GM12878 (cell line): ENCODE measurements around the gene IQCH. TPM values are rescaled to one million over a fixed set of nuclear protein-coding genes. Genes with fewer than 3 reads are reported as not detected.

Experiments
- ATAC-seq: fragments of 200-7000 bp; cut with Tn5 transposase; 3 replicates; pipeline ENCODE4 v1.9.1; 2020; ENCODE audit warnings: mild to moderate bottlenecking, moderate library complexity
- BruUV-seq: library from RNA; stranded (reverse); fragments of 400-500 nt; replicated peaks from 2 replicates; lab custom pipeline; 2021; lab: Mats Ljungman, UMichigan
- CTCF ChIA-PET: fragments of 300-600 bp; sonication (Branson Sonifier 250); formaldehyde crosslinking; extraction: SDS; loops from one replicate; lab custom pipeline; 2021; ENCODE audit warnings: inconsistent platforms; lab: Yijun Ruan, JAX
- POLR2A ChIA-PET: fragments of 350-600 bp; formaldehyde crosslinking; extraction: SDS; loops from one replicate; lab custom pipeline; 2021; ENCODE audit warnings: inconsistent platforms; lab: Charles Lee
- RAD21 ChIA-PET: fragments of 300-600 bp; sonication (Branson Sonifier 250); formaldehyde crosslinking; loops from one replicate; lab custom pipeline; 2023; ENCODE audit warnings: antibody characterized with exemption; ENCODE audit not compliant: unreplicated experiment; lab: Charles Lee
- SMC1A ChIA-PET: fragments of 300-600 bp; sonication (Branson Sonifier 250); formaldehyde crosslinking; loops from one replicate; lab custom pipeline; 2023; ENCODE audit not compliant: unreplicated experiment, uncharacterized antibody; lab: Charles Lee
- DNase-seq: peaks from one replicate; pipeline ENCODE4 v3.0.0-alpha.2; 2011; ENCODE audit warnings: low read depth, low spot score
- FAIRE-seq: peaks from 3 replicates; lab custom pipeline; 2011; peaks lifted over from hg19 to GRCh38; lab: Jason Lieb, UNC
- H2AFZ ChIP-seq: 2 replicates; pipeline ENCODE4 v1.6.0; 2011; ENCODE audit warnings: low read depth, low read length, control low read depth; ENCODE audit not compliant: control insufficient read depth
- H3K27ac ChIP-seq: 2 replicates; pipeline ENCODE4 v1.5.1; 2011; ENCODE audit warnings: control low read depth; ENCODE audit not compliant: control insufficient read depth, insufficient read depth
- H3K27me3 ChIP-seq, 2 experiments: replicated peaks in 1 of 2; 2 replicates each; pipeline versions ENCODE4 v1.6.0 to v1.6.1; 2011; ENCODE audit warnings: low read length in 1 of 2; ENCODE audit not compliant: control insufficient read depth in 2 of 2, insufficient read depth in 2 of 2
- H3K36me3 ChIP-seq, 2 experiments: 2 replicates each; pipeline ENCODE4 v1.5.1; 2011; ENCODE audit warnings: low read length in 1 of 2; ENCODE audit not compliant: control insufficient read depth in 2 of 2, insufficient read depth in 2 of 2
- H3K4me1 ChIP-seq: 2 replicates; pipeline ENCODE4 v1.6.1; 2011; ENCODE audit warnings: mild to moderate bottlenecking, low read length, moderate library complexity, mixed read lengths; ENCODE audit not compliant: control insufficient read depth, insufficient read depth
- H3K4me2 ChIP-seq: 2 replicates; pipeline ENCODE4 v1.6.0; 2011; ENCODE audit warnings: control low read depth; ENCODE audit not compliant: control insufficient read depth, insufficient read depth
- H3K4me3 ChIP-seq: fragments of 200-600 bp; sonication (generic); 2 replicates; pipeline ENCODE4 v1.5.1; 2016
- H3K79me2 ChIP-seq: 2 replicates; pipeline ENCODE4 v1.6.0; 2011; ENCODE audit warnings: low read length; ENCODE audit not compliant: control insufficient read depth, insufficient read depth
- H3K9ac ChIP-seq: 2 replicates; pipeline ENCODE4 v1.8.0; 2011; ENCODE audit warnings: low read length, control low read depth, mixed read lengths; ENCODE audit not compliant: control insufficient read depth, insufficient read depth
- H3K9me3 ChIP-seq: replicated peaks from 3 replicates; pipeline ENCODE4 v1.5.1; 2011; ENCODE audit warnings: mild to moderate bottlenecking, low read length; ENCODE audit not compliant: control insufficient read depth, insufficient read depth
- H4K20me1 ChIP-seq: 2 replicates; pipeline ENCODE4 v1.6.0; 2011; ENCODE audit not compliant: control insufficient read depth, insufficient read depth
- ATF7 ChIP-seq: fragments of 450-650 bp; IDR thresholded peaks from 2 replicates; pipeline ENCODE4 v1.6.1; 2016; ENCODE audit warnings: low read depth, mild to moderate bottlenecking
- BHLHE40 ChIP-seq, 2 experiments: fragments of 450-650 bp in 1 of 2; IDR thresholded peaks; 2 replicates each; pipeline ENCODE4 v1.6.1; 2011 to 2017; ENCODE audit warnings: low read depth in 2 of 2, borderline replicate concordance in 1 of 2, improper control_type of control experiment in 1 of 2, low read length in 1 of 2, mild to moderate bottlenecking in 1 of 2
- CBX5 ChIP-seq: sonication (generic); IDR thresholded peaks from 2 replicates; pipeline ENCODE4 v1.6.1; 2016; ENCODE audit warnings: low read depth, moderate library complexity, mild to moderate bottlenecking, inconsistent platforms
- CTCF ChIP-seq, 3 experiments: IDR thresholded peaks in 2 of 3; conservative IDR thresholded peaks in 1 of 3; 2 replicates each; pipeline ENCODE4 v1.5.1; 2011; ENCODE audit warnings: low read depth in 3 of 3, low read length in 3 of 3, mild to moderate bottlenecking in 3 of 3, control low read depth in 2 of 3, moderate library complexity in 2 of 3, inconsistent platforms in 1 of 3, mixed read lengths in 1 of 3; ENCODE audit not compliant: control insufficient read depth in 2 of 3, insufficient read depth in 1 of 3; ENCODE audit errors: extremely low read depth in 1 of 3
- HDAC2 ChIP-seq: fragments of 200-600 bp; sonication (generic); IDR thresholded peaks from 2 replicates; pipeline ENCODE4 v1.6.1; 2017
- IKZF2 ChIP-seq, 2 experiments: fragments of 450-650 bp; IDR thresholded peaks; 2 replicates each; pipeline ENCODE4 v1.6.1; 2017; ENCODE audit warnings: mild to moderate bottlenecking in 2 of 2, moderate library complexity in 2 of 2
- MXI1 ChIP-seq: fragments of 150-350 bp; IDR thresholded peaks from 2 replicates; pipeline ENCODE4 v1.6.1; 2011; ENCODE audit warnings: low read depth, mild to moderate bottlenecking, inconsistent platforms, low read length, improper control_type of control experiment
- NBN ChIP-seq: fragments of 450-650 bp; IDR thresholded peaks from 2 replicates; pipeline ENCODE4 v1.6.1; 2016
- NRF1 ChIP-seq: conservative IDR thresholded peaks from 2 replicates; pipeline ENCODE4 v1.6.1; 2011; ENCODE audit warnings: mild to moderate bottlenecking, low read depth, low read length, improper control_type of control experiment
- PML ChIP-seq: IDR thresholded peaks from 2 replicates; pipeline ENCODE4 v1.6.1; 2012; ENCODE audit warnings: low read length, inconsistent platforms
- POLR2AphosphoS5 ChIP-seq: IDR thresholded peaks from 2 replicates; pipeline ENCODE4 v1.6.1; 2011; ENCODE audit warnings: mild to moderate bottlenecking, low read length, inconsistent platforms
- RAD51 ChIP-seq: fragments of 450-650 bp; IDR thresholded peaks from 2 replicates; pipeline ENCODE4 v1.6.1; 2016; ENCODE audit warnings: moderate library complexity, mild to moderate bottlenecking, inconsistent platforms
- SMAD5 ChIP-seq: IDR thresholded peaks from 2 replicates; pipeline ENCODE4 v1.6.1; 2016; ENCODE audit warnings: antibody characterized with exemption, low read depth
- SMARCA5 ChIP-seq: fragments of 450-650 bp; IDR thresholded peaks from 2 replicates; pipeline ENCODE4 v1.6.1; 2017; ENCODE audit warnings: mild to moderate bottlenecking
- SPI1 ChIP-seq: IDR thresholded peaks from 2 replicates; pipeline ENCODE4 v1.6.1; 2011; ENCODE audit warnings: low read depth, mild to moderate bottlenecking, low read length, moderate library complexity, borderline replicate concordance; ENCODE audit not compliant: insufficient read depth
- SREBF2 ChIP-seq: IDR thresholded peaks from 2 replicates; pipeline ENCODE4 v1.6.1; 2012; ENCODE audit warnings: mild to moderate bottlenecking, low read length
- STAT1 ChIP-seq: fragments of 450-650 bp; conservative IDR thresholded peaks from 2 replicates; pipeline ENCODE4 v1.6.1; 2014; ENCODE audit warnings: antibody characterized with exemption, mild to moderate bottlenecking
- SUZ12 ChIP-seq: fragments of 200-600 bp; sonication (generic); IDR thresholded peaks from one replicate; pipeline ENCODE4 v1.6.1; 2018; ENCODE audit warnings: antibody characterized with exemption, mild to moderate bottlenecking; ENCODE audit not compliant: unreplicated experiment
- WGBS: methylation state at CpG from one replicate; pipeline ENCODE4 v1.1.6; 2016; ENCODE audit warnings: low lambda C conversion rate; ENCODE audit not compliant: insufficient replicate concordance, insufficient coverage; ENCODE audit errors: missing lambda C conversion rate; 5-methylcytosine and 5-hydroxymethylcytosine counted together
- in situ Hi-C: fragments of 300-500 bp; cut with MboI; formaldehyde crosslinking; loops from 9 replicates; pipeline ENCODE4 v1.14.3; 2018; ENCODE audit warnings: mixed read lengths
- intact Hi-C: fragments of 100-400 bp; cut with micrococcal nuclease; formaldehyde crosslinking; loops from one replicate; pipeline ENCODE4 v1.14.2; 2022; ENCODE audit not compliant: unreplicated experiment
- polyA plus RNA-seq, 11 experiments: library from polyadenylated mRNA; depleted of rRNA in 4 of 11; unstranded in 6 of 11; stranded (reverse) in 5 of 11; fragments of >200 nt; fragmentation: Nextera tagmentation in 4 of 11; fragmentation: Illumina TruSeq in 1 of 11; extraction: Ambion mirVana in 4 of 11; extraction: Trizol in 1 of 11; gene quantifications; 1 replicate in 1 of 11; 2 replicates in 10 of 11; pipeline versions ENCODE4 v1.2.1 to v1.2.3, GENCODE V29; 2011 to 2016; ENCODE audit warnings: inconsistent platforms in 2 of 11, missing spikeins in 2 of 11, low read depth in 1 of 11
- total RNA-seq, 4 experiments: library from RNA; depleted of rRNA in 3 of 4; stranded (reverse); fragments of >200 nt in 3 of 4; fragmentation: Illumina TruSeq in 1 of 4; extraction: Trizol in 1 of 4; gene quantifications; 2 replicates each; pipeline versions ENCODE4 v1.2.1 to v1.2.3, GENCODE V29; 2013 to 2021
- TF ChIP-seq, protein P1 (sequence below): fragments of 450-650 bp; formaldehyde crosslinking; IDR thresholded peaks from 2 replicates; pipeline ENCODE4 v1.4.0; 2022; ENCODE audit warnings: mild to moderate bottlenecking, moderate library complexity

IQCH gene
- total and polyA plus RNA-seq, 10 of the 15 experiments (the other 5 are each of a cell fraction or from before 2014, with no cell fraction given), result 0.29 to 1.3 (median 0.99) TPM

DNA sequence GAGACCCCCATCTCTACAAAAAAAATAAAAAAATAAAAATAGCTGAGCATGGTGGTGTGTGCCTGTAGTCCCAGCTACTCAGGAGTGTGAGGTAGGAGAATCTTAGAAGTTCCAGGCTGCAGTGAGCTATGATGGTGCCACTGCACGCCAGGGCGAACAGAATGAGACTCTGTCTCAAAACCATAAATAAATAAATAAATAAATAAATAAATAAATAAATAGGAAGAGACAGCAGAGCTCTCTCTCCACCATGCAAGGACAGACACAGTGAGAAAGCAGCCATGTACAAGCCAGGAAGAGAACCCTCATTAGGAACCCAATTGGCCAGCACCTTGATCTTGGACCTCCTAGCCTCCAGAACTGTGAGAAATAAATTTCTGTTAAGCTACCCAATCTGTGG lies 261.0 kb downstream of the IQCH start (continued):
- TF ChIP-seq MXI1 (no peak), SPI1 (no peak), SREBF2 (no peak), SMAD5 (no peak), HDAC2 (no peak)

- DNase-seq (no peak), ATAC-seq (peak; percentile 3), FAIRE-seq (no peak)
- H3K4me2 ChIP-seq, result peak overlapping the region; percentile 81
- peak overlapping the region; percentile 87 for H3K4me3 ChIP-seq
- H3K36me3 ChIP-seq, result no peaks in the 10 kb centered on the region
- WGBS, result 2% methylated on average over 23 of the region's 24 CpGs
- H3K9ac ChIP-seq, result peak overlapping the region; percentile 92
- RAD21 ChIA-PET, result interaction anchor here (0.7 to 2.3 kb wide), 11 partner anchors 13 to 312 kb away, joined by 3 to 13 read pairs (median 4); partner anchors contain the start of gene MAP2K5
- POLR2A ChIA-PET, result interaction anchor here (0.7 to 1.7 kb wide), 7 partner anchors 9 to 321 kb away, joined by 3 to 6 read pairs (median 3); no protein-coding TSS in a partner anchor
- H3K27ac ChIP-seq, result peak overlapping the region; percentile 62
- H3K9me3 ChIP-seq, result no peaks in the 10 kb centered on the region
- H3K4me1 ChIP-seq, result no peaks in the 10 kb centered on the region
- in situ Hi-C loops (no loop called here), intact Hi-C loops (loop anchor here (2.0 to 5.0 kb wide), 2 partner anchors 18 to 322 kb away; partner anchors contain the start of gene RNU6-1)
- SMC1A ChIA-PET, result interaction anchor here (0.6 to 2.1 kb wide), 12 partner anchors 9 to 269 kb away, joined by 3 to 8 read pairs (median 4); no protein-coding TSS in a partner anchor
- TSS peak; percentile 94 for BruUV-seq
- peaks cover 39% of the 10 kb centered on the region for H3K79me2 ChIP-seq
- no peaks in the 10 kb centered on the region for H3K27me3 ChIP-seq
- CTCF ChIA-PET, result interaction anchor here (0.7 to 2.0 kb wide), 11 partner anchors 9 to 316 kb away, joined by 3 to 8 read pairs (median 3); no protein-coding TSS in a partner anchor
- peak overlapping the region; percentile 83 for H2AFZ ChIP-seq
- H4K20me1 ChIP-seq, result no peaks in the 10 kb centered on the region
- TF ChIP-seq NBN (peak; percentile 16), CBX5 (no peak), IKZF2 (IDR thresholded peaks at IDR 0.05) (0 out of 4 replicates have a peak, but pooled peaks of 1 of the 2 experiments have one; percentile 10), PML (no peak), NRF1 (no peak), POLR2AphosphoS5 (no peak), STAT1 (no peak), SMARCA5 (no peak), SUZ12 (no peak), ATF7 (peak; percentile 69), RAD51 (peak; percentile 37; the same call in 1 of the 2 replicates), BHLHE40 (IDR thresholded peaks at IDR 0.05; ENCODE audit: borderline replicate concordance in 1 of 2, low read depth in 2 of 2, low read length in 1 of 2) (peak in 1 of 2 experiments; percentile 76; a peak in 1 of 4 replicates), CTCF (IDR thresholded peaks at IDR 0.05 in 2 of 3, conservative IDR thresholded peaks at IDR 0.05 in 1 of 3; ENCODE audit: control insufficient read depth in 2 of 3, extremely low read depth in 1 of 3, insufficient read depth in 1 of 3, low read depth in 3 of 3, low read length in 3 of 3) (no peak)
- TF ChIP-seq, protein P1, sequence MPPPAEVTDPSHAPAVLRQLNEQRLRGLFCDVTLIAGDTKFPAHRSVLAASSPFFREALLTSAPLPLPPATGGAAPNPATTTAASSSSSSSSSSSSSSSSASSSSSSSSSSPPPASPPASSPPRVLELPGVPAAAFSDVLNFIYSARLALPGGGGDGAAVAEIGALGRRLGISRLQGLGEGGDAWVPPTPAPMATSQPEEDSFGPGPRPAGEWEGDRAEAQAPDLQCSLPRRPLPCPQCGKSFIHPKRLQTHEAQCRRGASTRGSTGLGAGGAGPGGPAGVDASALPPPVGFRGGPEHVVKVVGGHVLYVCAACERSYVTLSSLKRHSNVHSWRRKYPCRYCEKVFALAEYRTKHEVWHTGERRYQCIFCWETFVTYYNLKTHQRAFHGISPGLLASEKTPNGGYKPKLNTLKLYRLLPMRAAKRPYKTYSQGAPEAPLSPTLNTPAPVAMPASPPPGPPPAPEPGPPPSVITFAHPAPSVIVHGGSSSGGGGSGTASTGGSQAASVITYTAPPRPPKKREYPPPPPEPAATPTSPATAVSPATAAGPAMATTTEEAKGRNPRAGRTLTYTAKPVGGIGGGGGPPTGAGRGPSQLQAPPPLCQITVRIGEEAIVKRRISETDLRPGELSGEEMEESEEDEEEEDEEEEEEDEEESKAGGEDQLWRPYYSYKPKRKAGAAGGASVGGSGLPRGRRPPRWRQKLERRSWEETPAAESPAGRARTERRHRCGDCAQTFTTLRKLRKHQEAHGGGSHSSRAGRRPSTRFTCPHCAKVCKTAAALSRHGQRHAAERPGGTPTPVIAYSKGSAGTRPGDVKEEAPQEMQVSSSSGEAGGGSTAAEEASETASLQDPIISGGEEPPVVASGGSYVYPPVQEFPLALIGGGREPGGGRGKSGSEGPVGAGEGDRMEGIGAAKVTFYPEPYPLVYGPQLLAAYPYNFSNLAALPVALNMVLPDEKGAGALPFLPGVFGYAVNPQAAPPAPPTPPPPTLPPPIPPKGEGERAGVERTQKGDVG (CRISPR knock-in tag), result no peak; the same call in 1 of the 2 replicates
Observed at GRCh38 chr15:67520321-67521028, 265.9 kb downstream of the IQCH start.
